Measurements from ENCODE around the gene ZNF518B. TPM values are rescaled to one million over a fixed set of nuclear protein-coding genes. Genes with fewer than 3 reads are reported as not detected.
"Not testable (repeated sequence)": the region's sequence is repeated elsewhere in the genome, so short reads cannot be mapped to it uniquely, and the experiment has no call there.

ZNF518B gene
- total RNA-seq, 1 experiment from 2014 or later: 19.6 TPM

DNA sequence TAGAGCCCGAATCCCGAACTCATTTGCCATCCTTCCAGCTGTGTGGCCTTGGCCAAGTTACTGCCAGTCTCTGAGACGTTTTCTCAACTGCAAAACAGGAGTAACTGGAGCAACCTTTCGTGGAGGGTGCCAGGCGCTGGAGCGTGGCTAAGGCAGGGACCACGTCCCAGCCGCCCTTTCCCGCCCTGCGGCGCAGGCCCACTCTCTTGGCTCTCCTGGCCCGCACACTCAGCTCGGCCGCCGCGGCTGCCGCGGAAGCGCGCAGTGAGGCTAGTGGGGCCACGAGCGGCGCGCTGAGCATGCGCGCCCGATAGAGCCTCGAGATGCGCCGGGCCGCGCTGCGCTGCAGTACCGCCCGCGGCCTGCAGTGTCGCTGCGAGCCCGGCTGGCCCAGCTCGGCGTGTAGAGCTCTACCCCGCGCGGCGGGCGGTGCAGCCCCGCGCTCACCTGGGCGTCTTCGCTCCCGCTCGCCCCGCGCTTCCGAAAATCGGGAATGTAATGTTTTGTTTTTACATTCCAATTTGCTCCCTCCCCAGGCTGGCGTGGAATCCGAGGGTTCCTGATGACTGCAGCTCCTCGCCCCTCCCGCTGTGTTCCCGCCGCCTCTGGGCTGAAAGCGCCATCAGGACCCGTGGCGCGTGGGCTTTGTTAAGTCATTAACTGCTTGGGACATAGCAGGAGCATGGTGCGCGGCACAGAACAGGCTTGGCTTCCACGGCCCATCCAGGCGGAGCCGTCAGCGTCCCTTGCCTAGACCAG is 4.0 kb upstream of the ZNF518B start:
- peak; percentile 63 for DNase-seq (ENCODE audit: low read depth, low spot score)
- in situ Hi-C loops (cut with HindIII; ENCODE audit: low pct_unique_long_range_greater_than_20kb, low sequenced_read_pairs): no loop called here

DNA sequence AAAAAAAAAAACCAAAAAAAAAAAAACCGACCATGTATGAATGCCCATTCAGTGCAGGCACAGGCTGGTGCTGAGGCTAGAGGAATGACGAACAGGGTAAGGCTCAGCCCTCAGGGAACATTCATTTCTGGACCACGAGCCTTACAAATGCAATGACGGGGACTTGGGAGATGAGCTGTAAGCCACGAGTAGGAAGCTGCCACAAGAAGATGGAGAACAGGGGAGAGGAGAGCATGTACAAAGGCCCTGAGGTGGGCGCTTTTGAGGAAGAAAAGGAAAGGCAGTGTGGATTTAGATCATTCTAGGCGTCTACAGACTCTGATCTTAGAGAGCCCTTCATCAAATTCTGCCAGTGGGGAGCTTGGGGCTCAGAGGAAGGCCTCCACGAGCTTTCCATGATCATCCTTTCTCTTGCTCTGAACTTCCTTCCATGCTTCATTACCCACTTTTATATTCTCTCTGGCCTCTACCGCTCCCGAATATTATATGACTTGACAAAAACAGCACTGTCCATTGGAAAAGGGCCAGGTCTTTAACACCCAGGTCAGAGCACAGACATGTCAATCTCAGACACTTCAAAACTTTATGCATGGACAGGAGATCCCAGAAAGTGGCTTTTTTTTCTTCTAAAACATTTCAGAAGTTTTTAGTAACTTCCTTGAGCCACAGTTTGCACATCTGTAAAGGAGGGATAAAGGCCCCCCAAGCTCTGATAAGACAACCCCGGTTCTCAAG is 3.3 kb upstream of the ZNF518B start:
- DNase-seq (ENCODE audit: low read depth, low spot score): peak; percentile 83

DNA sequence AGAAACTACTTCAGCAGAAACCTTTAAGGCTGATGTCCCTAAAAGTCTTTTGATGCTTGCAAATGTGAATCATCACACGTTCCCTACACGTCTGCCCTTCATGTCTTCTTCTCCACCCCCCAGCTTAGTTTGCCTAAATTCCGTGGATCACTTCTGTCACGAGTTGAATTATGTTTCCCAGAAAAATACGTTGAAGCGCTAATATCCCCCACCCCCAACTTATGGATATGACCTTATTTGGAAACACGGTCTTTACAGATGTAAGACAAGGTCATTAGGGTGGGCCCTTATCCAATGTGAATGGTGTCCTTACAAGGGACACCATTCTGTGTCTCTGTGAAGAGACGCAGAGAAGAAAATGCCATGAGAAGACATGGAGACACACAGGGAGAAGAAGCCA is 2.1 kb upstream of the ZNF518B start:
- in situ Hi-C loops (cut with HindIII; ENCODE audit: low pct_unique_long_range_greater_than_20kb, low sequenced_read_pairs): no loop called here
- DNase-seq (ENCODE audit: low read depth, low spot score): no peak

More for the DNA sequence above, 3.3 kb upstream of the ZNF518B start:
- in situ Hi-C loops (cut with HindIII; ENCODE audit: low pct_unique_long_range_greater_than_20kb, low sequenced_read_pairs): no loop called here

GRCh38 chr4:10458177-10458576 is 951 bp upstream of the ZNF518B start:
- DNase-seq (ENCODE audit: low read depth, low spot score): no peak
- in situ Hi-C loops (cut with HindIII; ENCODE audit: low pct_unique_long_range_greater_than_20kb, low sequenced_read_pairs): no loop called here

DNA sequence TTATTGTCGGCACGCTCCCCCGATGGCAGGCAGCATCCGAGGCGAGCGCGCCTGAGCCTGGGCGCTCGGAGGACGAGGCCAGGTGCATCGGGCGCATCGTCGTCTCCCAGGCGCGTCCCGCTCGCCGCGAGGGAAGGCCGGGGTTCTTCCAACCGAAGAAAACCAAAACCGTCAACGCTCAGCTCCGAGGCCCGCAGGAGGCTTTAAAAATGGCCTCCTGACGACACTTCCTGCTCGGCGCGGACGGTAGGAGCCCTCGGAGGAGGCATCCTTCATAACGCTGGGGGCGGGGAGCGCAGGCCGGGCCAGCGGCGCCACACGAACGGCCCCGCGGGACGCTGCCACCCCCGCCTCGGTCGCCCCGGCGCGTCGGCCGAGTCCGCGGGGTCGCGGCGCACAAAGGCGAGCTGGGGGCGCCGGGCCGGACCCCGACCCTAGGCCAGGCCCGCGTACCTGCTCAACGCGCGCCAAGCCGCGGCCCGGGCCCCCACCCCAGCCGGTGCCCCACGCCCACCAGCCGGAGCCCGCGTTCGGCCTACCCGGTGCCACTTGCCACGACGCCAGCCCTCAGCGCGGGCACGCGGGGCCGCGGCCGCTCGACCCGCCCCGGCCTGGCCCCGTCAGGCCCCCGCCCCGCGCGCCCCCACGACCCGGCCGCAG is 501 bp downstream of the ZNF518B start:
- in situ Hi-C loops (cut with HindIII; ENCODE audit: low pct_unique_long_range_greater_than_20kb, low sequenced_read_pairs): no loop called here
- DNase-seq (ENCODE audit: low read depth, low spot score): no peak

DNA sequence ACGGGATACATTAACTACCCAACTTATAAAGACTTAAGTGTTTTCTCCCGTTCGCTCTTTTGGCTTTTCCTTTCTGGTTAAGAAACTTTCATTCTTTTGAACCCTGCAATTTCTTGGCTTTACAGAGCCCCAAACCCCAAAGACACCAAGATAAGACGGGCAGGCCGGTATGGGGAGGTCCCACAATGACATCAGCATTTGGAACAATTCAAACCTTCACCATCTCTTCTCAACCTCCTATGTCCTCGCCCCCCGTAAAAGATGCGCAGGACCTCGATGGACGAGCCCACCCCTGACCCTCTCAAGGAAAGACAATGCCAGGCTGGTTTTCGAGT is 999 bp downstream of the ZNF518B start:
- DNase-seq (ENCODE audit: low read depth, low spot score): no peak
- in situ Hi-C loops (cut with HindIII; ENCODE audit: low pct_unique_long_range_greater_than_20kb, low sequenced_read_pairs): no loop called here

DNA sequence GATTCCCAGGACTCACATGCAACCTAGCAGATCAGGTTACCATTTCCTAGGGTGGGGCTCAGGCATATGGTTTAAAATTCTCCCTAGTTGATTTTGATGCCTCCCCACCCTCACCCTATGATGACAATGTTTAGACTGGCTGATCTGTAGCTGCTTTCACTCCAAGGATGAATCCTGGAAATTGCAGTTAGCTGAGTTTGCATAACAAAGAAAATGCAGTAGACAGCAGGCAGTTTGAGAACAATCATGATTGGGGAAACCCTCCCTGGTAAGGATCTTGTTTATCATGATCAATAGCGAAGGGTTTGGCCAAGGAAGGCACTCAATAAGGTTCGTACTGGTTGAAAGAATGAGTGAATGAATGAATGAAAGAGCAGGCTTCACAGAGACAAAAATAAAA is 2.1 kb downstream of the ZNF518B start:
- DNase-seq (ENCODE audit: low read depth, low spot score): no peak
- in situ Hi-C loops (cut with HindIII; ENCODE audit: low pct_unique_long_range_greater_than_20kb, low sequenced_read_pairs): no loop called here

DNA sequence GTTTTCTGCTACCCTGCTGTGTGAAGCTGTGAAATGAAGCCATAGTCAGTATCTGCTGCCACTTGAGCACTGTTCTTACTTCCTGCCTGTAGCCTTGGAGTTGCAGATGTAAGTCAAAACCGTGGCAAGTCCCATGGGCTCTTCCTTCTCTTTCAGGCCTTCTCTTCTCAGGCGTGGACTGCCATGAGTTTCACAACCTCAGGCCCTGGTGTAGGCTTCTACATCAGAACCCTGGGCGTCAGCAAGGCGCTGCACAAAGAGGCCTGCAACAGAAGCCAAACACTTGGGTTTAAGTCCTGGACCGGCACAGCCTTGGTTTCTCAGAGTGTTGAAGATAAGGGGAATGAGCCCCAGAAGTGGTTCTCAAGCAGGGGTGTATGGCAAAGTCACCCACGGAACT is 2.5 kb downstream of the ZNF518B start:
- DNase-seq (ENCODE audit: low read depth, low spot score): no peak
- in situ Hi-C loops (cut with HindIII; ENCODE audit: low pct_unique_long_range_greater_than_20kb, low sequenced_read_pairs): no loop called here

- no peak for DNase-seq (ENCODE audit: low read depth, low spot score)
- in situ Hi-C loops (cut with HindIII; ENCODE audit: low pct_unique_long_range_greater_than_20kb, low sequenced_read_pairs): no loop called here
These were observed 3.1 kb downstream of the ZNF518B start for GRCh38 chr4:10454121-10454520.

DNA sequence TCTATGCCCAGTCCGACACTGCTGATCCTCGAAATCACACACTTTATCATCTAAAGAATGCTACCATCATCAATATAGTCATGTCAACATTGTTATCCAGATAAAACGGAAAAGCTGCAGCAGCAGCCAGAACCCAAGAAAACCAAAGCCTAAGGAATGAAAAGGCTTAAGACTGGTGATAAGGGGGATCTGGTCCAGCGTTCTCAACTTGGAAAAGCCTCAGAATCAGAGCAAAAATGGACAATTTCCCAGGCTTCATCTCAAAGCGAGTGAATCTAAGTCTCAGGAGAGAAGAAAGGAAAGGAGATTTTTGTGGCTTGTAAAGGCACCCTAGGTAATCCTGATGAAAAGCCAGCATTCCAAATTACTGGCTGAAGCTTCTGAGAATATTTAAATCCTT is 8.2 kb downstream of the ZNF518B start:
- in situ Hi-C loops (cut with HindIII; ENCODE audit: low pct_unique_long_range_greater_than_20kb, low sequenced_read_pairs): no loop called here
- no peak for DNase-seq (ENCODE audit: low read depth, low spot score)

GRCh38 chr4:10442976-10443375 is 14.2 kb downstream of the ZNF518B start:
- in situ Hi-C loops (cut with HindIII; ENCODE audit: low pct_unique_long_range_greater_than_20kb, low sequenced_read_pairs): no loop called here
- no peak for DNase-seq (ENCODE audit: low read depth, low spot score)

- no peak for DNase-seq (ENCODE audit: low read depth, low spot score)
- in situ Hi-C loops (cut with HindIII; ENCODE audit: low pct_unique_long_range_greater_than_20kb, low sequenced_read_pairs): no loop called here
These were observed 15.7 kb downstream of the ZNF518B start for GRCh38 chr4:10441512-10441911.

- no peak for DNase-seq (ENCODE audit: low read depth, low spot score)
- in situ Hi-C loops (cut with HindIII; ENCODE audit: low pct_unique_long_range_greater_than_20kb, low sequenced_read_pairs): no loop called here
These were observed 18.3 kb downstream of the ZNF518B start for GRCh38 chr4:10438924-10439323.

GRCh38 chr4:10437735-10438134 is 19.5 kb downstream of the ZNF518B start:
- in situ Hi-C loops (cut with HindIII; ENCODE audit: low pct_unique_long_range_greater_than_20kb, low sequenced_read_pairs): no loop called here

GRCh38 chr4:10427680-10428079 is 29.5 kb downstream of the ZNF518B start:
- DNase-seq (ENCODE audit: low read depth, low spot score); in situ Hi-C loops (cut with HindIII; ENCODE audit: low pct_unique_long_range_greater_than_20kb, low sequenced_read_pairs): not testable (repeated sequence)

More at GRCh38 chr4:10437735-10438134, 19.5 kb downstream of the ZNF518B start:
- no peak for DNase-seq (ENCODE audit: low read depth, low spot score)

GRCh38 chr4:10421344-10422055 is 35.7 kb downstream of the ZNF518B start:
- no peak for DNase-seq (ENCODE audit: low read depth, low spot score)
- in situ Hi-C loops (cut with HindIII; ENCODE audit: low pct_unique_long_range_greater_than_20kb, low sequenced_read_pairs): loop anchor here (25.0 kb wide), 2 partner anchors 116 to 259 kb away; no protein-coding TSS in a partner anchor

DNA sequence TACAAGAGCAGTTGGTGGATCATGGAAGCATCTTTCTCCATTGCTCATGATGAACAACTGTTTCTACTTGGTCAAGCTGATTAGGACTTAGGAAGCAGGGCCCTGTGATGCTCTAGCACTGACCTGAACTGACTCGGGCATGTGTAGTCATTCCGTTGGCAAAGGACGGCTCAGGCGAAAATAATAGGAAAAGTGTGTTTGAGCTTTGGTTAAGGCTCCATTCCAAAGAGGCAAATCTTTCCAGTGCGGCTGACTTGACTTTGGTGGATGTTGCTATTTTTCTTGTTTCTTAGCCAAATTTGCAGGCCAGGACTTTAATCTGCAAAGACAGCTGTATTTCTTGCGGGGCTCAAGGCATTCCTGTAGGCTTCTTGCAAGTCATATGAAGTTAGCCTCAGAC is 39.5 kb downstream of the ZNF518B start:
- in situ Hi-C loops (cut with HindIII; ENCODE audit: low pct_unique_long_range_greater_than_20kb, low sequenced_read_pairs): loop anchor here (25.0 kb wide), 2 partner anchors 120 to 255 kb away; no protein-coding TSS in a partner anchor
- no peak for DNase-seq (ENCODE audit: low read depth, low spot score)

GRCh38 chr4:10416441-10416840 is 40.8 kb downstream of the ZNF518B start:
- in situ Hi-C loops (cut with HindIII; ENCODE audit: low pct_unique_long_range_greater_than_20kb, low sequenced_read_pairs): loop anchor here (25.0 kb wide), 2 partner anchors 121 to 254 kb away; no protein-coding TSS in a partner anchor
- DNase-seq (ENCODE audit: low read depth, low spot score): no peak

Data from SK-MEL-5 (cell line).